Parathyroid adenoma (tissue), 2 donors: ENCODE results near the gene SUSD1.

ENCODE experiments used
- H2AFZ ChIP-seq: fragments of 300-600 bp; sonication (generic); one replicate; pipeline ENCODE4 v1.7.0; 2017; ENCODE audit warnings: antibody characterized with exemption, mild to moderate bottlenecking
- H3K27ac ChIP-seq: fragments of 300-600 bp; sonication (generic); one replicate; pipeline ENCODE4 v1.7.0; 2017
- H3K27me3 ChIP-seq: fragments of 300-600 bp; sonication (generic); one replicate; pipeline ENCODE4 v1.7.0; 2017; ENCODE audit warnings: low read length; ENCODE audit not compliant: control insufficient read depth, insufficient read depth
- H3K36me3 ChIP-seq: fragments of 300-600 bp; sonication (generic); one replicate; pipeline ENCODE4 v1.7.0; 2017; ENCODE audit warnings: low read length; ENCODE audit not compliant: control insufficient read depth, insufficient read depth
- H3K4me1 ChIP-seq: fragments of 300-600 bp; sonication (generic); one replicate; pipeline ENCODE4 v1.7.0; 2017; ENCODE audit warnings: control low read depth
- H3K4me2 ChIP-seq: fragments of 300-600 bp; sonication (generic); one replicate; pipeline ENCODE4 v1.7.0; 2017; ENCODE audit warnings: low read length
- H3K4me3 ChIP-seq: fragments of 300-600 bp; sonication (generic); one replicate; pipeline ENCODE4 v1.7.0; 2017; ENCODE audit warnings: low read depth, low read length
- H3K79me2 ChIP-seq: fragments of 300-600 bp; sonication (generic); one replicate; pipeline ENCODE4 v1.7.0; 2017; ENCODE audit warnings: control low read depth
- H3K9ac ChIP-seq: fragments of 300-600 bp; sonication (generic); one replicate; pipeline ENCODE4 v1.7.0; 2017; ENCODE audit warnings: mild to moderate bottlenecking
- H3K9me3 ChIP-seq: fragments of 300-600 bp; sonication (generic); one replicate; pipeline ENCODE4 v1.7.0; 2017; ENCODE audit warnings: low read length; ENCODE audit not compliant: control insufficient read depth
- CTCF ChIP-seq: fragments of 300-600 bp; sonication (generic); IDR thresholded peaks from one replicate; pipeline ENCODE4 v1.7.0; 2017; ENCODE audit warnings: antibody characterized with exemption, mild to moderate bottlenecking
- donor health status: primary hyperparathyroidism.

Gene SUSD1

GRCh38 chr9:112112941-112113681 is 62.0 kb downstream of the SUSD1 start:
- Histone ChIP-seq H3K36me3 (no peaks in the 10 kb centered on the region), H3K79me2 (no peaks in the 10 kb centered on the region), H2AFZ (no peak overlapping the region), H3K27me3 (no peaks in the 10 kb centered on the region), H3K9ac (no peak overlapping the region), H3K4me2 (no peak overlapping the region), H3K27ac (no peak overlapping the region), H3K4me3 (no peak overlapping the region), H3K4me1 (peaks cover 5% of the 10 kb centered on the region), H3K9me3 (no peaks in the 10 kb centered on the region)
- TF ChIP-seq CTCF: peak; percentile 34

- H3K79me2 ChIP-seq: no peaks in the 10 kb centered on the region
- H3K27ac ChIP-seq: no peak overlapping the region
- H3K4me2 ChIP-seq: no peak overlapping the region
- H2AFZ ChIP-seq: no peak overlapping the region
- no peaks in the 10 kb centered on the region for H3K9me3 ChIP-seq
- TF ChIP-seq CTCF: no peak
- H3K4me3 ChIP-seq: no peak overlapping the region
- H3K9ac ChIP-seq: no peak overlapping the region
- H3K36me3 ChIP-seq: no peaks in the 10 kb centered on the region
- H3K4me1 ChIP-seq: peaks cover 5% of the 10 kb centered on the region
- H3K27me3 ChIP-seq: no peaks in the 10 kb centered on the region
Observed at GRCh38 chr9:112112519-112112918, 62.6 kb downstream of the SUSD1 start.

GRCh38 chr9:112111461-112111860 is 63.6 kb downstream of the SUSD1 start:
- Histone ChIP-seq H3K79me2 (no peaks in the 10 kb centered on the region), H3K27ac (no peak overlapping the region), H3K9me3 (no peaks in the 10 kb centered on the region), H3K27me3 (no peaks in the 10 kb centered on the region), H3K36me3 (no peaks in the 10 kb centered on the region), H3K9ac (no peak overlapping the region), H3K4me2 (no peak overlapping the region), H3K4me3 (no peak overlapping the region), H3K4me1 (peaks cover 5% of the 10 kb centered on the region), H2AFZ (no peak overlapping the region)
- TF ChIP-seq CTCF: no peak

- no peak for TF ChIP-seq CTCF
- Histone ChIP-seq H3K36me3 (no peaks in the 10 kb centered on the region), H2AFZ (no peak overlapping the region), H3K27ac (no peak overlapping the region), H3K4me1 (no peaks in the 10 kb centered on the region), H3K4me2 (no peak overlapping the region), H3K27me3 (no peaks in the 10 kb centered on the region), H3K9ac (no peak overlapping the region), H3K79me2 (no peaks in the 10 kb centered on the region), H3K9me3 (no peaks in the 10 kb centered on the region), H3K4me3 (no peak overlapping the region)
Observed at GRCh38 chr9:112110777-112111113, 64.4 kb downstream of the SUSD1 start.

- no peak overlapping the region for H3K27ac ChIP-seq
- H3K4me3 ChIP-seq: no peak overlapping the region
- TF ChIP-seq CTCF: no peak
- no peak overlapping the region for H2AFZ ChIP-seq
- no peaks in the 10 kb centered on the region for H3K27me3 ChIP-seq
- no peak overlapping the region for H3K9ac ChIP-seq
- H3K79me2 ChIP-seq: no peaks in the 10 kb centered on the region
- H3K9me3 ChIP-seq: no peaks in the 10 kb centered on the region
- no peaks in the 10 kb centered on the region for H3K4me1 ChIP-seq
- no peaks in the 10 kb centered on the region for H3K36me3 ChIP-seq
- H3K4me2 ChIP-seq: no peak overlapping the region
Observed at GRCh38 chr9:112110094-112110776, 64.9 kb downstream of the SUSD1 start.
